Subcutaneous adipose tissue (tissue), 4 donors: ENCODE measurements around the gene N4BP2. TPM values are rescaled to one million over a fixed set of nuclear protein-coding genes. Genes with fewer than 3 reads are reported as not detected.

ENCODE experiments used
- total RNA-seq, 4 donors: library from RNA; depleted of rRNA; stranded (reverse); fragments of >200 nt; gene quantifications; one replicate each; pipeline ENCODE4 v1.1.0, GENCODE V29; 2016
- TF ChIP-seq, protein P1 (sequence below): fragments of 450-650 bp; IDR thresholded peaks from one replicate; pipeline ENCODE4 v1.5.1; 2016; ENCODE audit warnings: low read depth, mild to moderate bottlenecking, control low read depth, antibody characterized with exemption, moderate library complexity

Gene N4BP2
- total RNA-seq, 4 donors from 2014 or later, result 6.8 to 14.2 (median 10.0) TPM

DNA sequence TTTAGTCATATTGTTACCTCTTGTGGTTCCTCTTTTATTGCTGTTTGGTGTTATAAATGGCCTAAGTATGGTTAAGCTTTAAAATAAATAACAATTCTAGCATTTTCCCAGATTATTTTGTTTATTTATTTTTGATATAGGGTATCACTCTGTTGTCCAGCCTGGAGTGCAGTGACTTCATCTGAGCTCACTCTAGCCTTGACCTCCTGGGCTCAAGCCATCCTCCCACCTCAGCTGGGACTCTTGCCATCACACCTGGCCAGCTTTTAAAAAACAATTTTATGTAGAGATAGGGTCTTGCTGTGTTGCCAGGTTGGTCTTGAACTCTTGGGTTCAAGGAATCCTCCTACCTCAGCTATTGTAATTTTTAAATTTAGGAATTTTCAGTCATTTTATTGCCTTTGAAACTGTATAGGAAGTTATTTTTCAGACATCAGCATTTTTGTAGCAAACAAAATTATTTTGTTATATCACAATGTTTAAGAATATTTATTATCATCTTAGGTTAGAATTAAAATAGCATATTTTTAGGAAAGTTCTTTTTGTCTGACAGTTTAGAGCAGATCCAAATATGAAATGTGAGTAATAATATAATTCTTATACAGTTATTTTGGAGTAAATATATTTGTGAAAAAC lies 73.9 kb downstream of the N4BP2 start:
- TF ChIP-seq, protein P1, sequence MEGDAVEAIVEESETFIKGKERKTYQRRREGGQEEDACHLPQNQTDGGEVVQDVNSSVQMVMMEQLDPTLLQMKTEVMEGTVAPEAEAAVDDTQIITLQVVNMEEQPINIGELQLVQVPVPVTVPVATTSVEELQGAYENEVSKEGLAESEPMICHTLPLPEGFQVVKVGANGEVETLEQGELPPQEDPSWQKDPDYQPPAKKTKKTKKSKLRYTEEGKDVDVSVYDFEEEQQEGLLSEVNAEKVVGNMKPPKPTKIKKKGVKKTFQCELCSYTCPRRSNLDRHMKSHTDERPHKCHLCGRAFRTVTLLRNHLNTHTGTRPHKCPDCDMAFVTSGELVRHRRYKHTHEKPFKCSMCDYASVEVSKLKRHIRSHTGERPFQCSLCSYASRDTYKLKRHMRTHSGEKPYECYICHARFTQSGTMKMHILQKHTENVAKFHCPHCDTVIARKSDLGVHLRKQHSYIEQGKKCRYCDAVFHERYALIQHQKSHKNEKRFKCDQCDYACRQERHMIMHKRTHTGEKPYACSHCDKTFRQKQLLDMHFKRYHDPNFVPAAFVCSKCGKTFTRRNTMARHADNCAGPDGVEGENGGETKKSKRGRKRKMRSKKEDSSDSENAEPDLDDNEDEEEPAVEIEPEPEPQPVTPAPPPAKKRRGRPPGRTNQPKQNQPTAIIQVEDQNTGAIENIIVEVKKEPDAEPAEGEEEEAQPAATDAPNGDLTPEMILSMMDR, result no peak

DNA sequence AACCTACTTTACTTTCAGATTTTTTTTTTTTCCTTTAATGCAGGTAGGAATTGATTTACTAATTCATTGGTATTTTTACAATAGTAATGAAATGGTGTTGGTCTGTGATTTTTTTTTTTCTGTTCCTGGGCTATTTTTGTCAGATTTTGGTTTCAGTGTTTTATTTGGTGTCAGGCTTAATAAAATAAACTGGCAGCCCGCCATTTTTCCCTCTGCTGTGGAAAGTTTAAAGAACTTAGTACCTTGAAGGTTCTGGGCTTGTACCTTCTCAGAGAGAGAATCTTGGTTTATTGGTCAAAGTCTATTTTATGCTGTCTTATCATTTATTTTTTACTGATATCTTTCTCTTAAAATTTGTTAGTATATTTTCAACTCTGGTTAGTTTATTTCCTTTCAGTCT lies 76.2 kb downstream of the N4BP2 start:
- TF ChIP-seq, protein P1, result no peak

DNA sequence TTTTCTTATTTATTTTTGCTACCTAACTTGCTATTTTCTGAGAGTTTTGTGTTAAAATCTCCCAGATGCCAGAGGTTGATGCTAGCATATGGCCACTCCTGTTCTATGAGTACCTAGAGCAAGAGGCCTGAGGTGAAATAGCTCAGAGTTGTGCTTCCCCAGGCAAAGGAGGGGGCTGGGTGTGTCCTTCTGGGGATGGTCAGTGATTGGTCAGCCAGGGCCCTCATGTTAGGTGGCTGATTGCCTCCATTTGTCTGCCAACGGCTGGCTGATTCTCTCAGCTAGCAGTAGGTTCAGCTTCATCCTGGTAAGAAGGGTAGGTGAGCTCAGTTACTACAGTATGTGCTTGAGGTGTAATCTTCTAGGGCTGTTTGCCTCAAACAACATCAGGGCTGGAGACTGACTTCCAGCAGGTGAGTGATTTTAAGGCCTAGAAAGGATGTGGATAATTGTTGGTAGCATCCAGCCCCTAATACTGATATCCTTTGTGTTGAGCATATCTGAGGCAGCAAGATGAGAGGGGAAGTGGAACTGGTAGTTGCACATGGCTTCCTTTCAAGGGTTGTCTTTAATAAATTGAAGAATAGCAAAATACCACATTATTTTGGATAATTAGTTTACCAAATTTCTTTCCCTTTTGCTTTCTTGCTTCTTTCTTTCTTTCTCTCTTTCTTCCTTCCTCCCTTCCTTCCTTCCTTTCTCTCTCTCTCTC lies 77.7 kb downstream of the N4BP2 start:
- TF ChIP-seq, protein P1, result no peak

DNA sequence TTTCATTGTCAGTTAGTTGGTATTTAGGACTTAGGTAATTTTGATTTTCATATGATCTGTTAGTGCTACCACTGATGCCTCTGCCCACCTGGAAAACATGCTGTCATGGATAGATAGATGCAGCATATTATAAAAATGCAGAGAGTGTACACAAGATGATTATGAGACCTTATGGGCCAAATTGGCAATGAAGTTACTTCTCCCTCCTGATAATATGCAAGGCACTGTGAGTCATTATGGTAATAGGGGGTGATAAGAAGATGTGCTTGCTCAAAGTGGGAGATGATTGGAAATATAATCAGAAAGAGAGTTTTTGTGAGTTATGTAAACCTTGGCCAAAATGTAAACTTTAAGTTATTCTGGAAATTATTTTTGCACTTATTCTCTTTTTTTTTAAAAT lies 83.5 kb downstream of the N4BP2 start:
- TF ChIP-seq, protein P1, result no peak

DNA sequence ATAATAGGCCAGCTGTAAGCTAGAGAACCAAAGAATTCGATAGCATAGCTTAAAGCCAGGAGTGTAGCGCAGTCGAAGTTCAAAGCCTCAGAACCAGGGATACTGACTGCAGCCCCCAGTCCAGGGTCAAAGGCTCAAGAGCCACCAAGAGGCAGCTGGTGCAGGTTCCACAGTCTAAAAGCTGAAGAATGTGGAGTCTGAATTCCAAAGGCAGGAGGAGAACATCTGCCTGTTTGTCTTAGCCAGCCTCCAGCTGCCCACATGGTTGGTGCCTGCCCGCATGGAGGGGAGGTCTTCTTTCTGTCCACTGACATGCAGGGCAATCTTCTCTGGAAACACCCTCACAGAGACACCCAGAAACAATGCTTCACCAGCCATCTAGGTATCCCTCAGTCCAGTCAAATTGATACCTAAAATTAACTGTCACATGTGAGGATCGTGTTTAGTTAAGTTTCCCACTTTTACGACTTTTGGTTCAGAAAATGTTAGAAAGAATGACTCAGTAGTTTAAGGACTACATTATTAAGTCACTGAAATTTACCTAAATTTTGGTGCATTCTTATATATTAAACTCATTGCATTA lies 87.4 kb downstream of the N4BP2 start:
- TF ChIP-seq, protein P1, result no peak

DNA sequence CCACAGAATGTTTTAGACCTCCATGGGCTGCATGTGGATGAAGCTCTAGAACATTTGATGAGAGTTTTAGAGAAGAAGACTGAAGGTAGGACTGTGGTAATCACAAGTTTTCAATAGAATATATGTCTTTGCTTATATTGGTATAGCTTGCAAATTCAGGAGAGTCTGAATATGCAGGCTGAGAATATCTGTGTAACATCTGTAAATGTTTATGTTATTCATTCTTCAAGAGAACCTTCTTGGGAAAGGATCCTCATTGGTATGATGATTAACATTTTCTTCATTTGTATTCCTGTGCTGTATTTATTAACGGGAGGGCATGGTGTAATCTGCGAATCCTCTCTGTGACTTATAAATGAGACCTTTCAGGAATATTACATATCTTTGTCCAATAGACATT lies 88.1 kb downstream of the N4BP2 start:
- TF ChIP-seq, protein P1, result no peak

DNA sequence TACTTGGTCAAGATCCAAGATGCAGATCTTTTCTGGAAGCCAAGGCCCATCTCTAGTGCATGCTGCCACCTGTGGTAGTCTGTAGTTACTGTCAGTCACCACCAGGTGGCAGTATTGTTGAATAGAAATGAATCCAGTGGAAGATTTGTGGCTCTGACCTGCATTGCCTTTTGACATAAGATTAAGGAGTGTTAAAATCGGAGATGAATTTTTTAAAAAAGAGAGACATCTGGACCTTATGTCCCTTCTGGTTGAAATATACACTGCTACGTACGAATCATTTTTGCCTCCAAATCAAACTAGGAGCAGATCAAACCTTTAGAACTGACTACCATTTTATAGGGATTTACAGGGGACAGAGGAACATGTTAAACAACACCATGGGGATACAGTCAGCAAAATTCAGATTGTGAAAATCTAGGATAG lies 93.3 kb downstream of the N4BP2 start:
- TF ChIP-seq, protein P1, result no peak
